GM21390 (cell line): ENCODE measurements around the gene RBPJ.

Experiments used
- ATAC-seq: cut with Tn5 transposase; IDR thresholded peaks from one replicate; pipeline ENCODE4 v1.9.1; 2021; ENCODE audit not compliant: unreplicated experiment

The RBPJ gene

GRCh38 chr4:26452565-26453531, 132.0 kb downstream of the RBPJ start:
- ATAC-seq, result no peak

- no peak for ATAC-seq
Measured at GRCh38 chr4:26454961-26455360, 134.1 kb downstream of the RBPJ start.

GRCh38 chr4:26455571-26455970, 134.8 kb downstream of the RBPJ start:
- ATAC-seq, result no peak

GRCh38 chr4:26457412-26457811, 136.6 kb downstream of the RBPJ start:
- no peak for ATAC-seq

GRCh38 chr4:26458157-26458561, 137.3 kb downstream of the RBPJ start:
- no peak for ATAC-seq

GRCh38 chr4:26459054-26459755, 138.4 kb downstream of the RBPJ start:
- ATAC-seq, result peak; percentile 61

- no peak for ATAC-seq
Measured at GRCh38 chr4:26459756-26460530, 139.1 kb downstream of the RBPJ start.

GRCh38 chr4:26462874-26463273, 142.1 kb downstream of the RBPJ start:
- ATAC-seq, result no peak

- ATAC-seq, result no peak
Measured at GRCh38 chr4:26463386-26463785, 142.6 kb downstream of the RBPJ start.

GRCh38 chr4:26464420-26465095, 143.7 kb downstream of the RBPJ start:
- no peak for ATAC-seq

GRCh38 chr4:26466578-26467270, 145.9 kb downstream of the RBPJ start:
- ATAC-seq, result no peak

GRCh38 chr4:26467724-26468123, 146.9 kb downstream of the RBPJ start:
- no peak for ATAC-seq

- ATAC-seq, result no peak
Measured at GRCh38 chr4:26468283-26468949, 147.6 kb downstream of the RBPJ start.

- no peak for ATAC-seq
Measured at GRCh38 chr4:26468977-26469376, 148.2 kb downstream of the RBPJ start.

- ATAC-seq, result no peak
Measured at GRCh38 chr4:26471890-26472289, 151.1 kb downstream of the RBPJ start.

- no peak for ATAC-seq
Measured at GRCh38 chr4:26473893-26474292, 153.1 kb downstream of the RBPJ start.

GRCh38 chr4:26474551-26474950, 153.7 kb downstream of the RBPJ start:
- no peak for ATAC-seq

GRCh38 chr4:26475716-26476115, 154.9 kb downstream of the RBPJ start:
- ATAC-seq, result no peak

GRCh38 chr4:26476545-26476944, 155.7 kb downstream of the RBPJ start:
- no peak for ATAC-seq

- ATAC-seq, result no peak
Measured at GRCh38 chr4:26478330-26478729, 157.5 kb downstream of the RBPJ start.
